Gastrocnemius medialis (tissue), 4 donors: ENCODE data around the gene LOXL3.
"Not testable (repeated sequence)": the region's sequence is repeated elsewhere in the genome, so short reads cannot be mapped to it uniquely, and the experiment has no call there.

ENCODE experiments used
- CTCF ChIP-seq, 5 experiments: fragments of 450-650 bp in 3 of 5; fragments of 200-600 bp in 2 of 5; sonication (generic) in 2 of 5; IDR thresholded peaks in 4 of 5; conservative IDR thresholded peaks in 1 of 5; 1 replicate in 4 of 5; 2 replicates in 1 of 5; pipeline ENCODE4 v1.5.1; 2016 to 2019; ENCODE audit warnings: antibody characterized with exemption in 5 of 5, mild to moderate bottlenecking in 3 of 5, moderate library complexity in 3 of 5
- POLR2A ChIP-seq, 2 donors: fragments of 450-650 bp; IDR thresholded peaks; one replicate each; pipeline ENCODE4 v1.6.1; 2017; ENCODE audit warnings: antibody characterized with exemption in 2 of 2, mild to moderate bottlenecking in 2 of 2, moderate library complexity in 2 of 2

- not testable (repeated sequence) for TF ChIP-seq CTCF (IDR thresholded peaks at IDR 0.05 in 4 of 5, conservative IDR thresholded peaks at IDR 0.05 in 1 of 5); POLR2A (IDR thresholded peaks at IDR 0.05)
Observed at GRCh38 chr2:74483675-74484164, 70.0 kb downstream of the LOXL3 start.
